Right ventricle myocardium superior (tissue), 1 donor: ENCODE results near the gene MYF5. TPM values are rescaled to one million over a fixed set of nuclear protein-coding genes. Genes with fewer than 3 reads are reported as not detected.

Experiments used
- ATAC-seq: fragments of 200-7000 bp; cut with Tn5 transposase; one replicate; pipeline ENCODE4 v1.9.1; 2020; ENCODE audit warnings: mild to moderate bottlenecking; ENCODE audit not compliant: poor library complexity
- DNase-seq: peaks from one replicate; pipeline ENCODE4 v3.0.0-alpha.2; 2020
- intact Hi-C: fragments of 100-400 bp; cut with DNase I; formaldehyde crosslinking; loops from one replicate; pipeline ENCODE4 v1.11.2; 2022
- total RNA-seq: library from RNA; stranded (reverse); fragmentation: NEBNext Ultra II Directional; extraction: Animal tissue kit (Norgen Biotek cat#: 25700); gene quantifications from one replicate; pipeline ENCODE4 v1.2.1, GENCODE V29; 2021
- donor health status: DM: no; HTN: yes; CAD: no; lungs with severe emphysema.

The MYF5 gene
- total RNA-seq, 1 donor from 2014 or later, result not detected

DNA sequence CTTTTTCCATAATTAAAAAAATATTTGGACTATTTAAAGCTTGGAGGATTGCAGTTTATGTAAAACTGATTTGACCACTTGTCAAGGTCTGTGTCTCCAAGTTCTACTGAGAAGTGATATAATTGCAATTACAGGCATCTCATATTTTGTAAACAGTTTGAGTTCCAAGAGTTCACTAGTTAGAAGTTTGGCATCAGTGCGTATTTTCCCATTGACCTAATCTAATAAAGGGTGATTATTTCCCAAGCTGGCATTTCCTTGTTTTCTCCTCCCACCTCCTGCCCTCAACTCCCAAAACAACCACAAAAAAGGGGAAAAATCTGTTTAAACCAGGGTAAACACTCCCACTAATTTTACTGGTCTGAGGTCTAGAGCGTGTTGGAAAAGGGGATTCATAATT is 12.3 kb upstream of the MYF5 start:
- DNase-seq (no peak), ATAC-seq (no peak)
- intact Hi-C loops, result no loop called here

- DNase-seq (no peak), ATAC-seq (no peak)
- intact Hi-C loops, result no loop called here
These were observed 9.4 kb upstream of the MYF5 start, which contains the start of gene MYF6 for GRCh38 chr12:80707126-80707829. Gene MYF6, plus strand, starts transcription at chr12:80707634. Its CDS starts 86 bp downstream, at chr12:80707720.

DNA sequence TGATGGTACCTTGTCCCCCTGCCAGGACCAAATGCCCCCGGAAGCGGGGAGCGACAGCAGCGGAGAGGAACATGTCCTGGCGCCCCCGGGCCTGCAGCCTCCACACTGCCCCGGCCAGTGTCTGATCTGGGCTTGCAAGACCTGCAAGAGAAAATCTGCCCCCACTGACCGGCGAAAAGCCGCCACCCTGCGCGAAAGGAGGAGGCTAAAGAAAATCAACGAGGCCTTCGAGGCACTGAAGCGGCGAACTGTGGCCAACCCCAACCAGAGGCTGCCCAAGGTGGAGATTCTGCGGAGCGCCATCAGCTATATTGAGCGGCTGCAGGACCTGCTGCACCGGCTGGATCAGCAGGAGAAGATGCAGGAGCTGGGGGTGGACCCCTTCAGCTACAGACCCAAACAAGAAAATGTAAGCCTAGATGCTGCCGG is 8.9 kb upstream of the MYF5 start:
- intact Hi-C loops, result no loop called here
- ATAC-seq, result no peak
- no peak for DNase-seq

- DNase-seq, result peak; percentile 38
- no peak for ATAC-seq
- intact Hi-C loops, result no loop called here
These were observed 8.3 kb upstream of the MYF5 start for GRCh38 chr12:80708259-80708974.

- ATAC-seq (no peak), DNase-seq (no peak)
- intact Hi-C loops, result no loop called here
These were observed 7.8 kb upstream of the MYF5 start for GRCh38 chr12:80708975-80709328.

DNA sequence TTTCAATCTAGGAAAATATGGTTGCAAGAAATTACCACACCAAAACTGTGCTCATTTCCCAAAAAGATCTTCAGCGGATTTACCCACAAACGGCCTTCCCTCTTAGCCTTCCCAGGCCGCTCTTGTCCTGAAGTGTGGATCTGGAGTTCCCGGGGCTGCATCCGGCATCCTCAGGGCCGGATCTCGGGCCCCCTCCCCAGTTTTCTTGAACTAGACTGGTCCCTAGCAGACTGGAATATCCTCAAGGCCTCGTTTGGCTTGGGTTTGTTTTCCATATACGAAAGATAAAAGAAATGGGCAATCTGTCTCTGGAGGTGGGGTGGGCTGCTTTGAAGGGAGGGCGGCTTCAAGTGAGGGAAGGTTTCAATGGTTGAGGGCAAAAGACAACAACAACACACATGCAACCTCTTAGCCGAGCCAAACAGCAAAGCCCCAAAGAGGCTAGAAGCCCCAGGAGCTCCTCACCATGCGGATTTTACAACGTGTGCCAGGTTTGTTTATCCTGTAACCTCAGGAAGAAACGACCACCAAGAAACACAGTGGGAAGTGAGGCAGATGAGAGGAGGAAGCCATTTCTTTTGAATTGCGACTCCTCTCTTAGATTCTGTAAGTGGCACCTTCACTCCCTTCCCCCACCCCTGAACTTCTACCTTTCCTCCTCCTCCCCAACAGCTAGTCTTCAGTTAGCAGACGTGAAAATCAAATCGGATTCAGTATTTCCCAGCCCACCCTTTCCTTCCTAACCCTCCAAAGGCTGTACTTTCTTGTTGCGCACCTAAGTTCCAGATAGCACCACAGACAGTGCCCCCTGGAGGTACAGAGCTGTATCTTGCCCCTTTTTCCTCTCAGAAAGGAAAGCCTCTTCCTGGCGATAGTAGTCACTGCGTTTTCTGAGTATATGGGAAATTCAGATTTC is 6.6 kb upstream of the MYF5 start:
- ATAC-seq (no peak), DNase-seq (no peak)
- intact Hi-C loops, result no loop called here

DNA sequence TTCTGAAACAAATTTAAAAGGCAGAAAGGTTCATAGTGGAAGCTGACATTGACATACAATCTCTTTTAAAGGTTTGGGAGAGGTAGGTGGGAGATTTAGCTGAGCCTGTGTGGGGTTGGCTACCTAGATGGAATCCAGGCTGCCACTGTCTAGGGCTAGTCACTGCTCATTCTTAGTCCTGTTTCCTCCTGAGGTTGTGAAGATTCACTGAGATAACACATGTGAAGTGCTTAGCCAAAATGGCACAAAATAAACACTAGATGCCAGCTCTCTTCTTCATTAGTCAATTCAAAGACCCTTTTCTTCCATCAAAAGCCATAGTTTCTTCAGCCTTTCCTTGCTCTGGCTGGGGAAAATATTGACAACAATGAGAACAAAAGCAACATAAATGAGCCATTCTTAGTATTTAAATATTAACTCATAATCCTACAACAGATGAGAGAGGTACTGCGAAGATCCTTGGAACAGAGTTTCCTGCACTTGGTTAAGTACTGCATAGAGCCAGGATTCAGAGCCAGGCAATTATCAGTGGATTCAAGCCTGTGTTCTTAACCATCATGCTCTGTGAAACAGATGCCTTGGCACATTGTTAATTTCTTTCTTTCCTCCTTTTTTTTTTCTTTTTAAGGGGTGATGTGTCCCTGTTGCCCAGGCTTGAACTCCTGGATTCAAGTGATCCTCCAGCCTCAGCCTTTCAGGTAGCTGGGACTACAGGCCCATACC is 5.8 kb upstream of the MYF5 start:
- ATAC-seq, result no peak
- intact Hi-C loops, result no loop called here

DNA sequence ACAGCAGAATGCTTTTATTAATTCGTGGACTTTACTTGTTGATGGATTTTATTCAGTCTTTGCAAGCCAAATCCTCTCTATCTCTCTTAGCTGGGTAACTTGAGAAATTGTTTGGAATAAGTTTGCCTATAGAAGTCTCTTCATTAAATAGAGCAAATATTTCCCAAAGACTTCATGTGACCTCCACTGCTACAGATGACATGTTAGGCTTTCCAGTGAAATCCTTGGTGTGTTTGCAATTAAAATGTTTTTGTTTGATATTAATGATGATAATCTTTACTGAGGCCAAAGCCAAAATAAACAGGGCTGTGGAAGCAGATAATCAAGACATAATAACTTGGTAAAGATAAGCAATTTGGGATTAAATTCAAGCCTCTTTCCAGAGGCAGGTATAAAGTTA is 4.8 kb upstream of the MYF5 start:
- intact Hi-C loops, result no loop called here
- ATAC-seq, result no peak
- no peak for DNase-seq

More for the DNA sequence above, 5.8 kb upstream of the MYF5 start:
- DNase-seq, result no peak

DNA sequence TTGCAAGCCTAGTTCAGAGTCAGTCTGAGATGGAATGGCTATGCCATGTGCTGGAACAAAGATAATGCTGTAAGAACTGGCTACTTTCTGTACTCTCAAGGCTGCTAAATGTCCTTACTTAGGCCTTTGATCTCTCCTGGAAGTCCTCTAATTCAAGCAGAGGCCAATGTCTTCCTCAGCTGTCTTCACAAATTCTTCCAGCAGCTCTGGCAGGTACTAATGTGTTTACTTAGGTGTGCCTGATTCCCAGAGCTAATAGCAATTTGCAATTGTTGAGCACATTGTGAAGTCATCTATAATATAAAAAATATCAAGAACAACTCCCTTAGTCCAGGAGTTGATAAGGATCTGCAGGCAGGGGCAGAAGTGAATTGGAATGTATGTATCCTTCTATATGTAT is 3.8 kb upstream of the MYF5 start:
- no peak for ATAC-seq
- intact Hi-C loops, result no loop called here
- no peak for DNase-seq

DNA sequence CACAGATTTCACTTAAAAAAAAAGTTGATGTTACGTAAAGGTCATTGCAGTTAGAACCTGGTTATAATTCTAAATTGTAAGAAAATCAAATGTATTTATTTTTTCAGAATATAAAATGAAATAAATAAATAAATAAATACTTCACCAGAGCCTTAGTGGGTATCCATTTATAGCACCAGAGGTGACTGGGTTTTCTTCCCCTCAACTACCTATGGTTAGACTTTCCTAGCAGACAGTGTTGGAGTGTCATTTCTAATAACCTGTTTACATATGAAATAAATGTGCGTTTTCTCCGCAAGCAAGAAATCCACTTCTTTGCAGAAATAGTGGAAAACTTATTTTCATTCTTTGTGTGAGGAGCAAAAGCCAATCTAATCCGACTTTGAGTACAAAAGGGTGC is 3.3 kb upstream of the MYF5 start:
- no peak for DNase-seq
- no peak for ATAC-seq
- intact Hi-C loops, result no loop called here

DNA sequence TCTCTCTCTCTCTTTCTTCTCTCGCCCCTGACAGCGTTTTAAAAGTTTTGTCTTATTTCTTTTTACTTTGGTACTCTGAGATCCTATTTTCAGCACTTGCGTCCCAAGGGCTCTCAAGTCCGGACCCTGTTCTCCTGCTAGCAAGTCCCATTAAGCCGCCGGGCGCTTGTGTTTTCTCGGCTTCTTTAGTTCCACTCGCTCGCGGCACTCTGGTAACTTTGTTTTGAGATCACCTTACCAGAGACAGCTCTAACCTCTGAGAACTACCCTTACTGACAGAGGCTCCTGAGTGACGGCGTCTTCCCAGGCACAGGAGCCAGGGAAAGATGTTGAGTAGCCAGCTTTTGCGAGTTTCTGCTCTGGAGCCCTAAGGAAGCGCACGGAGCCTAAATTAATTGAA is 2.7 kb upstream of the MYF5 start:
- intact Hi-C loops, result no loop called here
- DNase-seq (no peak), ATAC-seq (no peak)

DNA sequence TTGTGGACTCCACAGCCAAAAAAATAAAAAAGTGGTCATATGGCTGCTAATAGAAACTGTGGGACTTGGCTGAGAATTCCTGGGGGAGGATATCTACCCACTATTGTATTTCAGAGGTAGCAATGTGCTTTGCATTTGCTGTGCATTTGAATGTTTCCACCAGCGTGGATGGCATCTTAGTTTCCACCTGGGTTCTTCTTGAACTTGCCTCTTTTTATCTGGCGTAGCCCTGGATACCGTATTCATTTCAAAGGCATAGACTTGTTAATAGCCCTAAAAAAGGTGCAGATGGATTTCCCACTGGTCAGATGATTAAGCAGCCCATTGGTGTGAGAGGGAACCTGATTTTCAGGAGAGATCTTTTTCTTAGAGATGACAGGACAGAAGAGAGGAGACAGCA is 1.9 kb upstream of the MYF5 start:
- intact Hi-C loops, result no loop called here
- no peak for DNase-seq

DNA sequence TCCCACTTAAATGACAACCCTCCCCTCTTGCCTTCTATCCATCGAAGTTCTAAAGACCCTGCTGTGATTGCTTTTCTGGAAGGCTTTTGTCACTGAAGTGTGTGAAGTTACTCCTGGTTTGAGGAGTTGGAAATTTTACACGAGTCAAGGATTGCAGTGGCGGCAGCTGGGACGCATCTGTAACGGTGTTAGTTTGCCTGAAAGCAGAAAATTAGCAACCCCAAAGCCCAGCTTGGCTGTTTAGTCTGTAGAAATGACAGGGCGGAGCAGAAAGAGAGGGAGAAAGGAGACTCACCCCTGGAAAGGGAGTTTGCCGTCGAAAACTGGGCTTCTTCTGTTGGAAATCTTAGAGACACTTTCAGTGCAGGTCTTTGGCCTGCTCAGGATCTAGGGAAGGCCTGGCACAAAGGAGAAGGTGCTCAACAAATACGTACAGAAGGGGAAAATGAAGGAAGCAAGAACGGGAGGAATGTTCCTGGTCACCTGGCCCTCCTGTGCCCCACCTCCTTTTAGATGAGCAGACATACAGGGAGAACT is 931 bp upstream of the MYF5 start:
- DNase-seq, result no peak
- no peak for ATAC-seq
- intact Hi-C loops, result no loop called here

More for the DNA sequence above, 1.9 kb upstream of the MYF5 start:
- ATAC-seq, result no peak

GRCh38 chr12:80717856-80718255 is 1.1 kb downstream of the MYF5 start:
- intact Hi-C loops, result no loop called here
- no peak for DNase-seq
- no peak for ATAC-seq

DNA sequence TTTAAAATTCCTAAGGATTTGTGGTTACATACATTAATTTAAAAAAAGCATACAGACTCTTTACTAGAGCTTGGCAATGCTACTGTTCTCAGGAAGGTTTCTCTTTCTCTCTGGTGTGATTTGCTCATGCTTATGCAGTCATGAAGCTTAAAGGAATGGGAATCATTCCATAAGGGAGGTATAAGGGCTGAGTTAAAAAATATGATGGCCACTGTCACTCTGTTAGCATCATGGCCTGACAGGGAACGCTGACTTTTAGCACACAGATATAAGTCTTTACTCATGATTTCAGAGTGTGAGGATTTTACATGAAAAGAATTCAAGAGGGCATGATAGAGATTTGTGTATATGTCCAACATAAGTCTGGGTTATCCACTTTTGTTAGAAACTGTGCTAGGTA is 3.8 kb downstream of the MYF5 start:
- DNase-seq (no peak), ATAC-seq (no peak)
- intact Hi-C loops, result no loop called here

DNA sequence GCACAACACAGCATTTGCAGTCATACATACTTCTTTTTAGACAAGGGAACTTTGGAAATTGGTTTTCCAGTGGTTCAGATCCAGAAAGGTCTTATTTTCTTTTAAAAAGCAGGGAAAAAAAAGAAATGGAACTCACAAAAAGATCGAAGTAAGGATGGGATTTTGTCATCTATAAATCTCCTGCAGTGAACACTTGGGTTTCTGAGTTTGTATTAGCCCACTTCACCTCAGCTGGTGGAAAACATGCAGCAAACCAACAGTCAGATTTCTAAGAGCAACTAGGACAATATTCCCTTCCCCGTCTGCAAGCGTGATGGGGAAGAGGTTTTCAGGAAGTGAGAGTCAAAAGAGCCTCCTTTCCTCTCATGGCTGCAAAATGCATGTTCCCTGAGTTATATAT is 4.6 kb downstream of the MYF5 start:
- intact Hi-C loops, result no loop called here
- DNase-seq, result no peak
- ATAC-seq, result no peak

- intact Hi-C loops, result no loop called here
- ATAC-seq, result no peak
- DNase-seq, result no peak
These were observed 29.3 kb downstream of the MYF5 start for GRCh38 chr12:80745851-80746505.

DNA sequence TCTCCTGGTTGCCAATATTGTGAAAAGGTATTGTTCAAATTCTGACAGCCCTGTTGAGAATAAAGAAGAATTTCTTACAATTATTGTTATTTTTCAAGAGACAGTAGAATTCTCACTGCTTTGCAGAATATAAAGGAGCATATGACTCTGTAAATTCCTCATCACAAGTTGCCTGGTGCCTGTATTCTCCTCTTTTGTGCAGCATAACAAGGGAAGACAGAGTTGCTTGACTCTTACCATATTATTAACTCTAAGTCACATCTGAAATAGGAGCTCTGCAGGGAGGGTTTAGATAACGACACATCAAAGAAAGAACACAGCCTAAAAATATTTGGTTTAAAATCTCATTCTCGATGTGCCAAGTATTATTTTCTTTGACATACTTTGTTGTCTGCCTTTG is 31.1 kb downstream of the MYF5 start:
- intact Hi-C loops, result no loop called here
- no peak for ATAC-seq
- DNase-seq, result no peak
